Measurements from ENCODE around the gene LRRC4.

Gene LRRC4

DNA sequence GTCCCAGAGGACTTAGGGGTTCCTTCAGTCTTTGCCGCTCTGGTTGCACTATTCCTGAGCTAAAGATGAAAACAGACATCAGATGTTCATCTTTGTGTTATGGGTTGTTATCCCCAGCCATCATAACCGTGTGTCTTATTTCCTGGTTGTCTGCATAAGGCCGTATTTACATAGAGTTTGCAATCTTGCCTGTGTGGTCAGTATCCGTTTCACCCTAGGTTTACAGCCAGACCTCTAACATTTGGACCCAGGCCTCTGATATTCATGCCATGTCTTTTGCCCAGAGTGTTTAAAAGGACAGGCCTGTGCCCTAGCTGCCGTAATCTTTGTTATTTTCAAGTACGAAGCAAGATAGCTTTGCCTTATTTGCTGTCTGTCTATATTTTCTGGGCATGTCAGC, 26.6 kb downstream of the LRRC4 start:
- DNase-seq (ENCODE audit: low read depth): no peak

DNA sequence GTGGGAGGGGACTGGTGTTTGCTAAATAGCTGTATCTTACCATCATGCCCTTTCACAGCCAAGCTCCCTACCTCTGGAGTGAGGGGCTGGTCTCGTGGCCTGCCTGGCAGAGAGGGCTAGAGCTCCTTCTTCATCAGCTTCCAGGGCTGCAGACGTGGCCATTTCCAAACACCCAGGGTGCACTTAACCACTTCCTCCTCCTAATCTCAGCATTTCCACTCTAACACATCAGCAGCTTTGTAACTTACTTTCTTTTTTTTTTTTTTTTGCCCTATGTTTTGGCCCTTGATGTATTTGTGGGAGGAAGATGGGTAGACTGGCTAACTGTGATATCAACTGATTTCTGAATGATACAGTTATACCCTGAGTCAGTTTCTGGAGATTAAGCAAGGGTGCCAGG, 27.4 kb downstream of the LRRC4 start:
- no peak for DNase-seq (ENCODE audit: low read depth)

DNA sequence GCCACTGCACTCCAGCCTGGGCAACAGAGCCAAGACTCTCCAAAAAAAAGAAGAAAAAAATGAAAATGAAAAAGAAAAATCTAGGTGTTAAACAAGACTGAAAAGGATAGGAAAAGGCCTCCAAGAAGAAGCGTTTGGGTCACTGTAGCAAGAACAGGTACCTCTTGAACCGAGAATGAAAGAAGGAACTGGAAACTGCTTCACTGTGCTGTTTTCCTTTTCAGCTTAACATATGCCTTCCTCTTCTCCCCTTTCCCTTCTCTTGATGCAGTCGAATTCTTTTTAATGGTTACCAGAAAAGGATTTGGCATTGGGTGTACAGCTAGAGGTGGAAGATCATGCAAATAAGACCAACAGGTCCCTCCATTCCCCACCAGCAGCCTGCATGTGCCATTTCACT, 28.1 kb downstream of the LRRC4 start:
- DNase-seq (ENCODE audit: low read depth): no peak

DNA sequence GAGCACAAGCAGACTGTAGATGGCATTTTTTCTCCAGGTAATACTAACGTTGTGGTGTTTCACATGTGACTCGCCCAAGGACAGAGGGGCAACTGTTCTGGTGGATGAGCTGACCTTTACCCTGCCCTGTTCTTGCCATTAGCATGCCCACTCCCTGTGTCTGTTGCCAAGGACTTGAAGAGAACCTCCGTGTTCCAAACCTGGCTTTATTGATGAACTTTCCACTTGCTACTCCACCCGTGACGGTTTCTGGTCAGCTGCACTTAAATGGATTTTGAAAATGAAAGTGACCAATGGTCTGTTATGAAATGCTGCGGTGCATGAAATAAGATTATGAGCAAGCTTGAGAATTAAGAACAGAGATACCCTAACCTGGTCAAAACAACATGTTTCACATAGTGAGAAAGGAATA, 30.4 kb downstream of the LRRC4 start:
- DNase-seq (ENCODE audit: low read depth): no peak

DNA sequence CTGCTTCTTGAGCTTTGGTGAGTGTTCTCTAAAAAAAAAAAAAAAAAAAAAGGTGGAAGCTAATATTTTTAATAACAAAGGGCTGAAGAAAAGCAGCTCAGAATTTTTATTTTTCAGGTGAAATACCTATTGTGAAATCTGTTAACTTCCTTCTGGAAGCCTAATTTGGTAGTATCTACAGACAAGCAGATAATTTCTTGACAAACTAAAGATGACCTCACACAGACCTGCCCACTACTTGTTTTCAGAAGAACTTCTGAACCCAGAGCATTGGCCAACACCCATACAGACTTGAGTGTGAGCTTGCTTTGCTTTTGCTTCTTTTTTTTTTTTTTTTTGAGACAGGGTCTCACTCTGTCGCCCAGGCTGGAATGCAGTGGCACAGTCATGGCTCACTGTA, 31.2 kb downstream of the LRRC4 start:
- no peak for DNase-seq (ENCODE audit: low read depth)

DNA sequence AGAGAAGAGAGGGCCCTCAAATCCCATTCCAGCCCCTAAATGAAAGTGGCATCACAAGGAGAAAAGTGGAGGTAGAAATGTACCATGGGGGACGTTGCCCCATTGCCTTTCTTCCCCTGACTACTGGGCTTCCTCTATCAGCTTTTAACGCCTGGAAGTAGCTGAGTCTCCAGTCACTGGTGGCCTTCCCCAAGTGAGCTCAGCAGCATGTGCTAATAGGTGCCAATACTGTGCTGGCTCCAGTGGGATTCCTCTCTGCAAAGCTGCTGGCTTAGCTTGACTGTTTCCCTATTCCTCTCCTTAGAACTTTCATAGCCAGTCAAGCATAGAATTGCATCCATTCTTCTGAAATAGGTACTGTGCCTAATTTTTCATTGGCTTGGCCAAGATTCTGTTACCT, 32.6 kb downstream of the LRRC4 start:
- DNase-seq (ENCODE audit: low read depth): no peak

DNA sequence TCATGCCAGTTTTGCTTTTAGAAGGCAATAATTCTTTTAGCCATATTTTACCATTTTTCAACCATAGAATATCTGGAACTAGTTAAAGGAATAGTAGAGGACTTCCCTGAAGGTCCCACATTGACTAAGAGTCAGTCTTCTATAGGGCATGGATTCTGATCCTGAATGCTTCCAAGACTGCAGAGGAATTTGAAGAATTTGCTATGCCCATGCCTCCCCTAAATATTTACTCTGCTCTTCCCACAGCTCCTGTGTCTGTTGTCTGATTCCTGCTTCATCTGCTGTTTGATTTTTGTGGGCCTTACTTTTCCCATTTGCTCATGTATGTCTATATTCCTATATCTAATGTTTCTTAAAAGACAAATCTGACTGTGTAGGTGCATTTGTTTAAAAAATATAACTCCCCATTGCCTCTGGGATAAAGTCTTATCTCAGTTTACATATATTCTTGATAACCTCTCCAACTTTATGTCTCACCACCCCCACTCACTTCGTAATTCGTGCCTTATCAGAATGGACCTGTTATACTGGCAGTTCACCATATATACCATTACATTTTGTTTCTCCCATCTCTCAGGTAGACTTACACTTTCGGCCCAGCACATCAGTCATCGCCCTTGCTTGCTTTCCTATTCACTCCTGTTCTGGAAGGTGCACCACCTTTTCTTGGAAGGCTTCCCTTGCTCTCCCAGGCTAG, 33.9 kb downstream of the LRRC4 start:
- no peak for DNase-seq (ENCODE audit: low read depth)

DNA sequence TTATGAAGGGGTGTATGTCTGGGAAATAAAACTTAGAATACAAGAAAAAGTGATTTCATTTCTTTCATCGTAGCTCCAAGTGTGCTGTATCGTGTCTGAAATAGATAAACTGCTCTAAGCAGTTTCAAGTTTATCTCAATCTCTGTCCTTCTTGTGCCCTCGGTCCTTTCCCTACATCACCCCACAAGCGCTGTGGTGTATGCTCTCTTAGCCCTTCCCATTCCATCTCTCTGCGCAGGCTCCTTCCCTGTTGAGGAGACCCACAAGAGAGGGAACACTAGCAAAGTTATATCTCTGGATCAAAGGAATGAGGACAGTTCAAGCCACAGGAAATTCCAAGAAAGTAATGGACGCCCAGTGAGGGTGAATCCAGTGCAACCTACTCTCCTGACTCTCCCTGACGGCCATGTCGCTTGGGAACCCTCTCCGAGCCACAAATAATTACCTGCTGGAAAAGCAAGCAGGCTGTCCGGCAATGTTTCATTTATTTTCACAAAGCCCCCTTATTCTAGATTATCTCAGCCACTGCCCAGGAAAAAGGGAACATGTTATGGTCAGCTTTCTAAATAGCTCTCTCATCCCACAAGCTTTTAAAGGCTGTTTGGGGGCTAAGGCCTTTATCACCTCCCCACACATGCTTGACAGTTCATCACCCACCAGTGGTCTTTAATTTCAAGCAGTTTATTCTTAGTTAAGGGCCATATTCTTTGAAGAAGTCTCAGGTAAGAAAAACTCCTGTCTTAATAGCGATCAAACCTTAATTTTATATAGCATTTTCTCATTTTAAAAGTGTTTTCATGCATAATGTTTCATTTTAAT, 34.8 kb downstream of the LRRC4 start:
- no peak for DNase-seq (ENCODE audit: low read depth)

DNA sequence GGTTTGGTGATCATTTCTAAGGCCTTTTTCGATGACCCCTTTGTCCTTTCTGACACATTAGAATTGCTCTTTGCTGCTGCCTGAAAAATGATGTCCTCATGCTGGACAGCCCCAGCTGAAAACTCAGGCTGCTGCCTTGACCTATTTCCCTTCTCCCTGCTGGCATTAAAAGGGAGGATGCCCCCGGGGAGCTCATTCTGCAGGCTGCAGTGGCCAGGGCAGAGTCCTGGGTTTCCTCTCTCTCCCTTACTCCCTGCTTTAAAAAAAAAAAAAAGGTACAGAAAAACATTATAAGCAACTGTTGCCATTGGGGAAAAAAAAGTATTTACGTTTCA, 35.4 kb downstream of the LRRC4 start:
- no peak for DNase-seq (ENCODE audit: low read depth)

DNA sequence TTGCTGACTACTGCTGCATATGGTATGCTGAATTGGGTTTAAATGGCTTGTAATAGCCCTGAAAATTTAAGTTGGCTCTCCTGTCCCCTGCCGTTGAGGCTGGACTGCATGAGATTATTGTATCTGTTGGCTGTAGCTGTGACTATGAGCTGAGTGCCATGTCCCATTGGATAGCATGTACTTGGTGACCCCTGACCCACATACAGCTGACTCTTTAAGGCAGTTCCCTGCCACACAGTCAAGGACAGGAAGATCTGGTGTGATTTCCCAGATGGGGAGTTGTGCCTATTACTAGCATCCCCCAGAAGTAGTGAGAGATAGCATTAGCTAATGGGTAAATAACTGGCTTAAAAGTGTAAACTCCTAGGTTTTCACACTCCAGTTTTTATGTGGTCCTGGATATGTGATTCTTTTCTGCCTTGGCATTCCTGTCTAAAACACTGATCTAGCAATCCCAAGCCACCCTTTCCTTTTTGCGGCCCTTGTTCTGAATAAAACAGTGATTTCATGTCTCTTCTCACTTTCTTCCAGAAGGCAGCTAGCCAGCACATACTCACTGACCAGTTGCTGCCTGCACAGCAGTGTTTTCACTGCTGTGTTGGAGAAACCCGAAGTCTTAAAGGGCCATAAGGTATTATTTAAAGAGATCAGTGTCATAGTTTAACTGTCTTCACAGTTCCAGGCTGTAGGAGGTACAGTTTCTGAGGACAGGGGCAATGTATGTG, 35.9 kb downstream of the LRRC4 start:
- no peak for DNase-seq (ENCODE audit: low read depth)

DNA sequence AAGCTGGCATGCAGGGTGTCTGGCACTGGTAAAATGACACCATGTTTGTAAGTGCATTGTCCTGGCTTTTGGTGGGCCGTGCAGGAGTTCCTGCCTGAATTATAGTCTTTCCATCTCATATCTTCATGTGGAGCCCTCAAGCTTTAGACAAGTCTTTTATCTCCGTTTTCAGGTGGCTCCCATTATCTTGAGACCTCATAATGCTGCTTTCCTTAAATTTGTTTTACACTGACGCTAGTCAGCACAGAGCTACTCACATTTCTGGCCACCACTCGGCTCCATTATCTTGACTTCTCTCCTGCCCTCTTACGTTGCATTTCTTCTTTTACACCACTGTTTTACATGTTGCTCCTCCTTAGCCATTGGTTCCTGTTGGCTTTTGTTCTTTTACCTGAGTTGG, 37.2 kb downstream of the LRRC4 start:
- no peak for DNase-seq (ENCODE audit: low read depth)

DNA sequence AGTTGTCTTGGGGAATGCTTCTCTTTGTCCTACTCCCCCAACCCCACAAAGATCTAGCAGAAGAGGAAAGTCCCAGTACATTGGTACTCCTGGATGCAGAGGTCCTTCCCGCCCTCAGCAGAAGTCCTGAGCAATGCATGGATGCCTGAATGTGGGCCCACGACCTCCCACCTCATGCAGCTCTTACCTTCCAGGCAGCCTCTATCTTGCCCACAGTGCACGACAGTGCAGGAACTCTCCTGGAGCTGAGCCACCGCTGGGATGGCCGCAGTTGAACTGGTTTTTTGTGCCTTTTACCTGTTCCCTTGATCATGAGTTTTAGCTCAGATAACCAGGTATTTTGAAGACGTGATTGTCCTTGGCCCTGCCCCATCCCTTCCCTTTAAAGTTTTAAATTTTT, 37.9 kb downstream of the LRRC4 start:
- DNase-seq (ENCODE audit: low read depth): no peak

DNA sequence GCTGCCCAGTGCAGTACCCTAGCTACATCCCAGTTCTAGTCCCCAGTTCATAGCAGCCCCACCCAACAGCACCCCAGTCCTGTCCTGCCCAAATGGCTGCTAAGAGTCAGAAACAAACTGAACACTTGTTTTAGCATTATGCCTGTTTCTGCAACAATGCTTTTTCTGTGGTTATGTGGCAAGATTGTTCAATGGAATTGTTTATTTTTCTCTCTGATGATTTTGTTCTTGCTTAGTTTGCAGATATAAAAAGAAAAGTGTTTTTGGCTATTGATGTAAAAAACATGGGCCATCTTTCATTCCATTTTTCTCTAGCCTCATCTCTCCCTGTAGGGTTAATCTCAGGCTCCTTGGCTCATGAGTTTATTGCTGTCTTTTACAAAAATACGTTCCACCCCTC, 42.5 kb downstream of the LRRC4 start:
- no peak for DNase-seq (ENCODE audit: low read depth)

DNA sequence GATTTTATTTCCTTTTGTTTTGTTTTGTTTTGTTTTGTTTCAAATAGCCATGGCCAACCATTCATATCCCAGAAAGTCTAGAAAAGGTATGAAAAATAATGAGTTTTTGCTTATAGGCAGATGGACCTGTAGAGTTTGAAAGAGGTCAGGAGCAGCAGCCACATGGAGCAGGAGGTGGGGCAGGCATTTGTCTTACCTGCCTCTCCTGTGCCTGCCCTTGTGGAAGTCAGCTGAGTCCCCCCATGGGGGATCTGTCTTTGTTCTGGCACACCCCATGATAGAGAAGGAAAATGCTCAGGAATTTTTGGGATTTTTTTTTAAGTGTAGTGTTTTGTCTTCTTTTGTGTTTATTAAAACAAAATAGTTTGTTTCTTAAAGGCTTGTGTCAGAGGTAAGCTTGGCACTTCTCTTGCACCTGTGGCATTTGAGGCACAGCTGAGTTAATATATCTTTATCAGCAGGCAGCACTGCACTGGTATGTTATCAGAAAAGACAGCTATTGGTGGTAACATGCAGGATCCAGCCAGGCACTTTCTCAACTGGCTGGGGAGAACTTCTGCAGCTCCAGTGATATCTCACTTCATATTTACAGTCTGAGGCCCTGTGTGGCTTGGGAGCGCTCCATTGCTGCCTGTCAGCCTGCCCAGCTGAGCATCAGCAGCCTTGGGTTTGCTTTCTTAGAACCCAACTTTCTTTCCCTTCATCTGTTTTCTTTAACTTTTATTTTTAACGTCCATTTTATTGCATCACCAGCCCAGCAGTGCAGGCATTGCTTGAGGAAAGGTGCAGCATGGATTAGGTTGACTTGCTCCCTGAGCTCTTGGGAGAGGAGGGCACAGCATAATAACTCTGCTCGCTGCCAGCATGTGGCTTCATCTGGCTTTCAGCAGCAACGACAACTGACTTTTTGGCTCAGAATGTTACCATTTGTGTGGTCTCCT, 44.4 kb downstream of the LRRC4 start:
- no peak for DNase-seq (ENCODE audit: low read depth)

DNA sequence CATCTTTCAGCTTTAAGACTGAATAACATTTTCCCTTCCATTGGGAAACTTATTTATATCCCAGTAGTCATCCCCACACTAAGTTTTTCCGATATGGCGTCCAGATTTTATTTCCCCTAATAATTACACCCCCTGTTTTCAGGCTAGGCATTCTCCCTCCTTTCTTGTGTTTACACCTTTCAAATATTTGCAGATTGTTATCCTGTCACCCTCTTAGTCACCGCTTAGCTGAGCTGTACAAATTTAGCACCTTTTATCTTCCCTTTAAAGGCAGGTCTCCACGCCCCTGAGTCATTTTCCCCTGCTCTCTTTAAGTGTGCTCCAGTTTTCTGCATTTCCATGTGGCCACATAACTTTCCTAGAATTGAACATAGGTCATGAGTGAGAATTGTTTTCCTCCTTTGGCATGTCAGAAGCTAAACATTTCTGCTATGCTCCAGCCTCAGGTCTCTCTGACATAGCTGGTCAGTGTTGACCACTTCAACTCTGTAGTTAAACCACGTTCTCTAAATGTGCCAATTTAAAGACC, 47.4 kb downstream of the LRRC4 start:
- no peak for DNase-seq (ENCODE audit: low read depth)

DNA sequence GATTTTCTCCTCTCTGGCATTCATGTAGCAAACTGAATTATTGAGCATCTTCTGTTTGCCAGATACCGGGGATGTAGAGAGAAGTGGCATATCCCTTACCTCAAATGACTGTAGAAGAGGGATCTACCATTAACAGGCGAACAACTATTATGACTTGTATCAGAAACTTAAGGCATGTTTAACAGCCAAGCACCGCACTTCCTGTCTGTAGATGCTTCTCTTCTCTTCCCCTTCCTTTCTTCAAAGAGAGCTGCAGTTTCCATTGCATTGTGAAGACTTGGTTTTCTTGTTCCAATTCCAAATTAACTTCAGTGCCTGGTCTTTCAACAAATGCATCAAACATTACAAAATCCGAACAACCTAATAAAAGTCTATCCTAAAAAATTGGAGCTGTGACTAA, 49.3 kb downstream of the LRRC4 start:
- DNase-seq (ENCODE audit: low read depth): no peak

DNA sequence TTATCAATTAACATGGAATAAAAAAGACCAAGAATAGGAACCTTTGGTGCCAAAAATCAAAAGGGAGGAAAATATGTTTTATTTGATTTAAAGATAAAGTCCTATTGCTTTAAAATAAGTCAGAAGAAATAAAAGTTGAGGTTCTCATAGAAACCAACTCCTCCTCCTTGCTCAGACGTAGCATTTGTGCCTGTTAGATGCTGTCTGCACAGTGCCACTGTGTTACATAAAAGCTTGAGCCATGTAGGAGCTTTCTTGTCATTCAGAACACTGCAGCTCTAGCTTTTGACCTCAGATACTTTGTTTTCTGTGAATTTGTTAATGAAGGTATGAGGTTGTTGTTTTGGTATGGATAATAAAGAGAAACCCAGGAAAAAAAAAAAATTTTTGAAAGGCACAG, 50.3 kb downstream of the LRRC4 start:
- DNase-seq (ENCODE audit: low read depth): no peak

DNA sequence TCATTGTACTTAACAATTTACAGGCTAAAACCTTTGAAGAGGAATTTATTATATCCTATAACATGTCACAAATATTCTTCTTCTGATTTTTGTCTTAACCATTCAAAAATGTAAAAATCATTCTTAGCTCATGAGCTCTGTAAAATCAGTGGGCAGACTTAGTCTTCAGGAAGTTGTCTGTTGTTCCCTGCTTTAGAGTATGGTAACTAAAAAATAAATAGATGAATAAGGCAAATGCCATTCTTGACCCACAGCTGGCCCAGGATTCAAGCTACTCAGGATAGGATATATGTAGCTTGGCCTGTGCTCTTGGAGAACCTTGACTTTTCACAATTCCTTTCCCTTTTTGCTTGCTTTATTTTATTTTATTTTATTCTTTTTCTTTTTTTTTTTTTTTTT, 51.5 kb downstream of the LRRC4 start:
- DNase-seq (ENCODE audit: low read depth): no peak

DNA sequence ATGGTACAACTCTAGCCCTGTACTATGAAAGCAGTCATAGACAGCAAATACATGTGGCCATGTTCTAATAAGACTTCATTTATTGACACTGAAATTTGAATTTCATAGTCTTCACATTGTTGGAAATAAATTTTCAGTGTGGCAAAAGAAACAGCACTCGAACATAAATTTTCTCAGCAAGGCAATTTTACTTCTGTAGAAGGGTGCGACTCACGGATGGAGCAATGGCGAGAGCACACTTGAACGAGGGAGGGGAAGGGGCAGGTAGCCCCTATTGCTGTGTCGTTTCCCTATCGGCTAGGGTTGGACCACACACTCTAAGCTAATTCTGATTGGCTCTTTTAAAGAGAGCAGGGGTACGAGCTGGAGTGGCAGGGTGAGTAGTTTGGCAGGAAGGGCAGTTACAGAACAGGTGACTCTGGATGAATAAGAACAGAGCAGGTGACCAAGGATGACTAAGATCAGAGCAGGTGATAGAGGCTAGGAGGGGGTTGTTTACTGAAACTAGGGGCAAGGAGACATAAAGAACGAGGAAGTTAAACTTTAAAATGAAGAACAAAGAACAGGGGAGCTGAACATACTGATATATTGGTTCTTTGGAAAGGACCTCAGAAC, 52.0 kb downstream of the LRRC4 start:
- DNase-seq (ENCODE audit: low read depth): no peak

DNA sequence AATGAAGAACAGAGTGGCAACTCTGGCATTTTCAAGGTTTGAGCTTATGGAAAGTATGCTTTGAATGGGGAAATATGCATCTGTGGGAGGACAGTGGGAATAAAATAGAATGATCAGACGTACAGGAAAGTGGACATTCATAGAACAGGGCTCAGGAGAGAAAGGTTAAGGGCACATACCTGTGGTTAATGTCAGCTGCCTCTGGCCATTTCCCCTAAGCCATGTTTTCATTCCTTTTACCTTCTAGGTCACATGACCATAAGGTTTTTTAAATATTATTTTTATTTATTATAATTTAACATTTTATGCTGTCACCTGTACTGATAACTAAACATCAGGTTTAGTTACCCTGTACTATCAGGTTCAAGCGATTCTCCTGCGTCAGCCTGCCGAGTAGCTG, 52.8 kb downstream of the LRRC4 start:
- DNase-seq (ENCODE audit: low read depth): no peak

Data from activated T-helper 9 cell treated with anti-CD3 and anti-CD28 coated beads, Interleukin-2, amount 50 U/mL, for 16 hours (primary cell).